ENCODE data around the gene UBR4.
"Not testable (repeated sequence)": the region's sequence is repeated elsewhere in the genome, so short reads cannot be mapped to it uniquely, and the experiment has no call there.

The UBR4 gene

DNA sequence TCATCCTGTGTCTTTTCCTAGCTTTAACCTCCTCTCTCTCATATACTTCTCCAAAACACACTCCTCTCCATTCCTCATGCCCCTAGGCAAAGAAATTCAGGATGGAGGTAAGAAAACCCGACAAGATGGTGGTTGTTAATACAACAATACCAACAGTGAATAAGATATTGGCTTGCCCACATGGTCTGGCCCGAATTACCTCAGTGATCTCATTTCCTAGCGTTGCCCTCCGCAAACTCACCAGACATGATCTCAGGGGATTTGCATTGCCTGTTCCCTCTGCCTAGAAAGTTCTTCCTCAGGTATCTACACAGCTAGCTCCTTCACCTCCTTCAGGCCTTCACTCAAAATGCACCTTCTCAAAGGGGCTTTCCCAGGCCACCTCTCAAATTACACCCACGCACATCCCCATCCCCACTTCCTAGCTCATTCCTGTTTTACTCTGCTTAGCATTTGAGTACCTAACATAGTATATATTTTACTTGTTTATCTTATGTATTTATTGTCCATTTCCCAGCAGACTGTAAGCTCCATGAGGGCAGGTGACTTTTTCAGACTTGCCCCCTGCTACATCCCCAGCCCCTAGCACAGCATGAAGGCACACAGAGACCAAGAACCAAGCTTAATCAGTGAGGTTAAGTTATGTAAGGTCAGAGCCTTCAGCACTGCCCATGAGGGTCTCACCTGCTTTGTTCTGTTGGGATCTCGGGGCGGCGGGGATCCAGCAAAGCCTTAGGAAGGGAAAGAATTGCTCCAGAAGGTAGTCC, 10.2 kb upstream of the UBR4 start:
- no peak for DNase-seq (ENCODE audit: low spot score)

DNA sequence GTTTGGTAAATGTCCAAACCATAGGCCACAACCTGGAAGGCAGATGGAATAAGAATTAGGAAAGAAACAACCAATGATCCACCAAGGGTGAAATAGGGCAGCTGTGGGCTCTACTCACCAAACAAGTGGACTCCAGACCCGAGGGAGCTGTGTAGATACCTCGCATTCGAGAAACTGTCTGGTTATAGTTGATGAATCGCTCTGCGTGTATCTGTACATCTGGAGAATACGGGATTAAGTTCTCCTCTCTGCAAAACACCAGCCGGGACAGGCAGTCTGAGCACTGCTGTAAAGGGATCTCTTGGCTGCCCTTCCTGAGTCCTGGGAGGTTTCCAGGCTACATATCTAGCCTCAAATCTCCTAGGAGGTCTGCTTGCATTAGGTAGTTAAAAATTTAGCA, 9.4 kb upstream of the UBR4 start:
- no peak for DNase-seq (ENCODE audit: low spot score)

DNA sequence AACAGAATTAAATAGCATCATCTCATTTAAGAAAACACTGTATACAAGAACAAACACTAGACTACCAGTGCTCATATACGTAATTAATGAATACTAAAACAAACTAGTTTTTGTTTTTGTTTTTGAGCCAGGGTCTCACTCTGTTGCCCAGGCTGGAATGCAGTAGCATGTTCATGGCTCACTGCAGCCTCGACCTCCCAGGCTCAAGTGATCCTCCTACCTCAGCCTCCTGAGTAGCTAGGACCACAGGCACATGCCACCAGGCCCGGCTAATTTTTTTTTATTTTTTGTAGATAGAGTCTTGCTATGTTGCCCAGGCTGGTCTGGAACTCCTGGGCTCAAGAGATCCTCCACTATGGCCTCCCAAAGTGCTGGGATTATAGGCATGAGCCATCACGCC, 6.5 kb upstream of the UBR4 start:
- not testable (repeated sequence) for DNase-seq (ENCODE audit: low spot score)

DNA sequence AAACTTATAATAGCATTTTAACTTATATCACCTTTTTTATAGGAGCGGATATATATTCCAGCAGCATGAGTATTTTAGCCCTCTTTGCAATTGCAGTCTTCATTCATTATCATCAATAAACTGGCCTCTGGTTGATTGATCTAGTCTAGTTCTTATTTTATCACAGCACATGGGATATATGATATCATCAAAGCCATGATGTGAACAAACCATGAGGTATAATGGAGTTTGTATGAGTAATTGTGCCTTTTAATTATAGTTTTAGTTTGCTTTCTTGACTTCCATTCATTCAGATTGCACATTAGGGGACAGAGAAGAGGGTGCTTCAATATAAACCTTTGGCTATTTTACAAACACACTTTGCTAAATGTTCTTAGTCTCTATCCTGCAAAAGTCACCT, 3.5 kb upstream of the UBR4 start:
- no peak for DNase-seq (ENCODE audit: low spot score)

DNA sequence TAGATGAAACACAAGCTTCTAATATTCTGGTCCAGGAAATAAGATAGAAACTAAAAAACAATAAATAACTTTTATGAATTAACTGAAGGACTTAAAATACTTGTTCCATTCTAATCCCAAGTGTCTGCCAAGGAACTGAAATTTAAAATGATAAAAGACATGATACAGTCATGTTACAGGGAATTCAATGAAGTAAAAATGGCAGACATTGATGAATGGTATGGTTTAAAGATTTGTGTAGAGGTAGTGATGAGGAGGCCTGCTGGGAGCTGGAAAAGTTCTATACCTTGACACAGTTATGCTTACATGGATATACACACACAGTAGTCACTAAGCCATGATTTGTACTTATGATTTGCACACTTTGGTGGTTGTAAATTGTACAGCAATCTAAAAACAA, 2.1 kb upstream of the UBR4 start:
- DNase-seq (ENCODE audit: low spot score): no peak

DNA sequence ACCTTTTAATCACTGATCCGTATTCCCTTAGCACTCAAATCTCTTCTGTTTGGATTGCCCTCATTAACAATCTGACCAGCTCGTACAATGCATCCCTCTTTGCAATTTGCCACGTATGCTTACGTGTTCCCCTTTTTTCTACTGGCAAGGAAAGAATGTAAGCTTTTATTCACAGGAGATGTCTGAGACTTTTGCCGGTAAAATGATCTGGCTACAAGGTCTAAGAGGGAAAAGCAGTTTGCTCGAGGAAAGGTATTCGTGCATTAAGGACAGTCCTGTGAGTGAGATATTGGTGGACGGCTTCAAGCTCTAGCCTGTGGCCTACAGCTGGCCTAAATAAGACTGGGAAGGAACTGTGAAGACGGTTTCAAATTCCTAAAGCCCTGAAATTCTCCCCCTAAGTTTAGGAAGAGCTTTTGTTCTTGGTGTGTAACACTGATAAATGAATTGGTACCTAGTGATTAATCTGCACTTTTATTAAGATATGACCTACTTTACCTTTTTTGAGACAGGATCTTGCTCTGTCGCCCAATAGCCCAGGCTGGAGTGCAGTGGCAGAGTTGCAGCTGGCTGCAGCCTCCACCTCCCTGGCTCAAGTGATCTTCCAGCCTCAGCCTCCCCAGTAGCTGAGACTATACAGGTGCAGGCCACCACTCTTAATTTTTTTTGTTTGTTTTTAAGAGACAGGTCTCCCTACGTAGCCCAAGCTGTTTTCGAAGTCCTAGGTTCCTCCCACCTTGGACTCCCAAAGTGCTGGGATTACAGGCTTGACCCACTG, 895 bp upstream of the UBR4 start:
- no peak for DNase-seq (ENCODE audit: low spot score)

DNA sequence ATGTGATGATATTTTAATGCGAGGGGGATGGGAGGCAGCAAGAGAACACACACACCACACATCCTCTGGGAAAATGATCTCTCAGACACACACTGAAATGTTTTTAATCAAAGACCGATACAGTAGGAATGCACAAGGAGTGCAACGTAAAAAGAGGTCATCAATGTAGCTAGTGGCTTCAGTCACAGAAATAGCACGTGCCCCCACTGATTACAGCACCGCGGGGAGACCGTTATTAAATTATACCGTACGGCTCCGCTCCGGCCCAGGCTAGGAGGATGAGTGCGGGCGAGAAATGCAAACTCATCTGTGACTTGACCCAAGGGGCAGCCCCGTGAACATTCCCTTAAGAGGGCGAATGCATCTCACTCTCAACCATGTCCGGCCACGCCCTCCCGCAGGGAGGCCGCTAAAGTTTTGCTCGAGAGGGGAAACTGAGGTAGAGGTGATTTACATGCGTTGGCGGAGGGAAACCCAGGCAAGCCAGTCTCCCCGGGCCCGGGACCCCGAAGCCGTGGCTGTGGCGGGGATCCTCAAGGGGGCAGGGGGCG, 552 bp downstream of the UBR4 start:
- DNase-seq (ENCODE audit: low spot score): no peak

DNA sequence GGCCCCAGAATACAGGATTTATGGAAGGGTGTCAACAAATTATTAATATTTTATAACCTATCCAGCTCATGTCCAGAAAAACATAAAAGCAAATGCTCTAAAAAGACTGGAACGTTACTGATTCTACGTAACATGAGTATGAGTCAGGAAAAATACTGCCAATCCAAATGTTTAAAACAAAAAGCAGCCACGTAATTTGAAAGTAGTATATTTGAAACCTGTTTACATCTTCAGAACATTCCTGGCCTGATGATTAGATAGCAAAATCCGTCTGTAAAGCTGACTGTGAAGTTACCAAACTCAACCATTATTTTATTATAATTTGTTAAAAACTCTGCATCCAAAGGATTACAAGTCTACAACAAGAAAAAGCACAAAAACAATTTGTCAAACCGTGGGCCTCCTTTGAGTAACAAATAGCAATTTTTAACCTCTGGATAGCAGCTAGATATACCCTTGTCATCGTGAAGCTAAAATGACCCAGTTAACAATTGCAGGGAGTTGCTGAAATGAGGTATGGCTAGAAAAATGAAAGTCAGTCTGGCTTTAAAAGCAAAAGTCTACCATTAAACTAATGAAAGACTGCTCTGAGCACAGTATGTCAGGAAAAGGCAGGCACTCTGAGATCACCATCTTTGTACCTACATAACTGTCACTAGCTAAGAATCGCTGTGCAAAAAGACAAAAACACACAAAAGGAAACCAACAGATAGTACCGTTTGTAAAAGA, 1.2 kb downstream of the UBR4 start:
- DNase-seq (ENCODE audit: low spot score): no peak

DNA sequence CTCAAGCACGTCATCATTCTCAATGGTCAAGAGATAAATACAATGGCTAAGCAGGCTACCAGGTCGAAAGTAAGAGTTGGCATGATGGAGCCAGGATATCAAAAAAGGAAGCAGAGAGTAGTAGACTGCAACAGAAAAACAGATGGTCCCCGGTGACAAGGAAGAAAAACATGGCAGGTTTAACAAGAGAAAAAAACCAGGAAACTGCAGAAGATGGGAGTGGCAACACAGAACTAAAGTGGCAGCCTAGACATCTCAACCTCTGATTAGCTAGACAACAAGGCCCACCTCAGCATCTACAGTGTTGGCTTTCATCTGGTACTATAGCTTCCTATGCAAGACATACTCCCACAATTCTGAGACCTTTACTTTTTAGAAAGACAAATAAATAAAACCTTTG, 3.1 kb downstream of the UBR4 start:
- no peak for DNase-seq (ENCODE audit: low spot score)

DNA sequence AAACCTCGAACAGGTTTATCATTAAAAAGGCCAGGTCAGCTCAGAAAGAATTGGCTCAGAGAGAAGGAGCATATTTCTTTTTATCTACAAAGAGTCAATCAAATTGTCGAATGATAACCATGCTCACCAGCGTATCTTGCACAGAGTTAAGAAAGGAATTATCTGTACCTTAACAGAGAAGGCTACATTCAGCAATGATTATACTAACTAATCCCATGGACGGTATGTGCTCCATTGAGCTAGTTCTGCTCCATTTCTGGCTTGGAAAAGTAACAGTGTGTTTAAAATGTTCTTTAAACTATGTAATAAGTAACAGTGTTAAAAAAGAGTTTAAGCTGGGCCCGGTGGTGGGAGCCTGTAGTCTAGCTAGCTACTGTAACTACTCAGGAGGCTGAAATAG, 4.2 kb downstream of the UBR4 start:
- DNase-seq (ENCODE audit: low spot score): no peak

DNA sequence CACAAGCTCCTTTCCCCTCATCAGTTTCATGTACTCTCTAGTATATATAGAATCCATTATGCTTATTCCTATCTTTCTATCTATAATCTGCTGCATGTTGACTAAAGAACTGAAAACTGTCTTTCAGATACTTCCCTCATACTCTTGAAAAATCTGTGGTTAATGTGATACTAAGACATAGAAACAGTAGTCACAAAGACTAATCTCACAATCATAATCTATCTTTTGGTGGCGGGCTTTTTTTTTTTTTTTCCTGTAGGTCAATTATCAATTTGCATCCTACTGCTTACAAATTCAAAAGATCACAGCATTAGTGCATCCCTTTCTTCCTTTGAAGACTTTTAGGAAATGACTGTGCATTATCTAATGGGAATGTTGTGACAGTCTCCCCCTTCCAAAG, 4.7 kb downstream of the UBR4 start:
- no peak for DNase-seq (ENCODE audit: low spot score)

DNA sequence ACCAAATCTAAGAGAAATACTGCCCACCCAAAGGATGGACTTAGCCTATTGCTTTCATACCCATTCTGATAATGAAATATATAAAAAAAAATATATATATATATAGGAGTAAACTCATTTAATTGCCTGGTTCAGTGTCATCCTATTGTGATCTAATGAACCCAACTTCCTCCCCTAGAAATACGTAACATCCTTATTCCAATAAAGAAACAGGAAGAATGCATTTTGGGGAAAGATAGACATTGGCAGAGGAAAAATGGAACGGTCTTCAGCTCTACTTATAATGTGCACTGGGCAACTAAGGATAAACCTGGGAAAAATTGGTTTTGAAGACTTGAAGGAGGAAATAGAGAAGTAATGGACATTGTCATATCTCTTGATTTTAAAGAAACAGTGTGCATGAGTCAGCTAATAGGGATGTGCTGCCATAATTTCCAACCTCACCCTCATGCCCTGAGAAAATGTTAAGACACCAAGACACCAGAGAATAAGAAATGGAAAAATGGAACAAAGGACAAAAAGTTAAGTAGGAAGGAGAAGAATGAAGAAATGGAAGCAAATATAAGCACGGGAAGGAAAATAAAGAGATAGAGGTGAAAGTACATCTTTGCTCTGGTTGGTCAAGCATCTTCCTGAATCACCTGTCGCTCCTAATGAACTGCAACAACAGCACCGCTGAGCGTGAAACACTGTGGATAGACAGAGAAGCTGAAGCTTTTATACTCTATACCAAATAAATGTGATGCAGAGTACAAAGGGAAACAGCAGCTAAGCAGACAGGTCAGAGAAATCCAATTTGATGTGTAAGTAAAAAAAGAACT, 5.4 kb downstream of the UBR4 start:
- DNase-seq (ENCODE audit: low spot score): no peak

DNA sequence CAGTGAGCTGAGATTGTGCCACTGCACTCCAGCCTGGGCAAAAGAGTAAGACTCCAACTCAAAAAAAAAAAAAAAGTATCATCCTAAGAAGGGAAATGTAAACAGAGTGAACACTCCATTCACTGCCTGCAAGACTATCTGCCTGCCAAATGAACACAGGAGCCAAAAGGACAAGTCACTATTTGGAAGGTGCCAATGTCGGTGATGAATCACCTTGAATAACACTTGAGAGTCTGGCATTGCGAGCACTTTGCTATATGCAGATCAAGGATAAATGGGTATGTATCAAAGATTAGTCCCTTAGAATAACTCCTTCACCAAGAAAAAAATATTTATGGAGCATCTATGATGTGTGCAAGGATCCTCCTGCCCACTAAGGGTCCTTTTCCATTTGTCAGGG, 6.6 kb downstream of the UBR4 start:
- DNase-seq (ENCODE audit: low spot score): no peak

DNA sequence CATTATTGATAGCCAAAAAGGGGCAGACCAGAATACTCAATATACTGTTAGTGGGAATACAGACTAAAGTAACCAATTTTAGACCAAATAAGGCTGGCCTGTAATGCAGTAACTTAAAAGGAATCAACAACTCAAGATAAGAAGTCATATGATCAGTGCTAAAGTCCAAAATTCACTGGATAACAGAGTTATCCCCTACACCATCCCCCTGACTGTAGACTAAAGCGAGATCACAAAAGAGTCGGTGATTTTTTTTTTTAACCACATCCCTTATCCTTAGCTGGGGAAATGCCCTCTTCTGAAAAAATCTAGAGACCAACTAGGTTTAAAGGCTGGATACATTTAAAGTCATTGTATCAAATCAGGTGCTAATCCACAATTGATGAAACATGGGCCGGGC, 7.7 kb downstream of the UBR4 start:
- no peak for DNase-seq (ENCODE audit: low spot score)

DNA sequence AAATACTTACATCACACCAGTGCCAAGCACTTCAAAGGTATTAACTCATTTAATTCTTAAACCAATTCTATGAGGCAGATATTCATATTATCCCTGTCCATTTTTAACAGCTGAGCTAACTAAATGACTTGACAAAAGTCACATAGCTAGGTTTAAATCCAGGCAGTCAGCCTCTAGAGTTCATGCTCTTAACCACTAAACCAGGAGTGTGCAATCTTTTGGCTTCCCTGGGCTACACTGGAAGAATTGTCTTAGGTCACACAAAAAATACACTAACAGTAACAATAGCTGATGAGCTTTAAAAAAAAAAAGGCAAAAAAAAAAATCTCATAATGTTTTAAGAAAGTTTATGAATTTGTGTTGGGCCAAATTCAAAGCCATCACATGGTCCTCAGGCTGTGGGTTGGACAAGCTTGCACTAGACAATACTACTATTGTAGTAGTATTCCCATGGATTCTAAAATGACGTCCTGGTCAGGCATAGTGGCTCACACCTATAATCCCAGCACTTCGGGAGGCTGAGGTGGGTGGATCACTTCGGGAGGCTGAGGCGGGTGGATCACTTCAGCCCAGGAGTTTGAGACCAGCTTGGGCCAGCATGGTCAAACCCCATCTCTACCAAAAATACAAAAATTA, 10.0 kb downstream of the UBR4 start:
- no peak for DNase-seq (ENCODE audit: low spot score)

DNA sequence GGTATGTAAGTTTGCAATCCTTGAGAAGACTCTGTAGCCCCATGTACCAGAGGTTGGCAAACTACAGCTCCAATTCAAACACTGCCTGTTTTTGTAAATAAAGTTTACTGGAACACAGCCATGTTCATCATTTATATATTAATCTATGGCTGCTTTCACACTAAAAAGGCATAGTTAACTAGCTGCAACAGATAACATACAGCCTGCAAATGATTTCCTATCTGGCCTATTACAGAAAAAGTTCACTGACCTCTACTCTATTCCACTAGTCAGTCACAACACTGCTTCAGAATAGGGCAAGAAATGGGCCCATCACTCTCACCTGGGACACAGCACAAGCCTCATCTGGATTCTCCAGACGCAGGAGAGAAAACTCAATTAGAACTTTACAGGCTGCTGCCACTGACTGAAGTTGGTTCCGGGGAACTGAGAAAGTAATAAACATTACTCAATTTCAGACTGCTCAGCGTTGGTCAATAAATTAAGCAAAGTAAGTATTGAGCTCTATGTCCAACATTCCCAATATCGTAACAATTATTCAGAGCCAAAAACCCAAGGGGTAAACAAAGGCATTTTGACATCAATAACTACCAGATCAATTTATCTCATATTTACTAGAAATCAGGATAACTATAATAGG, 10.6 kb downstream of the UBR4 start:
- DNase-seq (ENCODE audit: low spot score): no peak

DNA sequence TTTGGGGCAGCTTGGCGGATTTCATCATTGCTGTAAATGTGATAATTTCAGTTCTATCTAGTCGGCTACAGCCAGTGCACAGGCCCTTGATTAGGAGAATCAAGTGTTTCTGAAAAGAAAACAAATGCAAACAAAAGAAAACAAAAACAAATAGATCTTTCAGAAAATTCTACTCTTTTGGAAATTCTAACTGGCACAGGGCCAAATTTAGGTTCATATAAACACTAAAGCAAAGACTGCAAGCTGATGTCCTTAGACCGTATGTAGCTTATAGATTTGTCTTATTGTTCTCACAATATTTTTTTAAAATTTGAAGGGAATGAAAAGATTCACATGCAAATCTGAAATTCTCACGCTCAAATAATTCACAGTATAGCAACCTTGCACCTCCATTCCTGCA, 11.2 kb downstream of the UBR4 start:
- no peak for DNase-seq (ENCODE audit: low spot score)

DNA sequence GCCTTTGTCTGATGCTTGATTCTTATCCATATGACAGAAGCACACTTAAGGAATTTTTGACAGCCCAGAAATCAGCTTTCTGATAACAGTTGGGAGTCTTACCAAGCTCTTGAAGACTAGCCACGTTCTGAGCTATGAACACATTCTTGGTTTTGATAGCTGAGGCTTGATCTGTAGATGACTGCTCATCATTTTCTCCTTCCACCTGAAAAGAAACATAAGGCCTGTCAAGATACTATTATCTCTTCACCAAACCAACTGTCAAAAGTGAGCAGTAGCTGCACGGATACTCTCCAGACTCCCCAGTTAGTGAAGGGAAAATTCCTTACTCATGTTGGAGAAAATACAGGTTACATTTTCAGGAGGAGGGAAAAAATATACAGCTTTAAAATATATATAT, 12.2 kb downstream of the UBR4 start:
- DNase-seq (ENCODE audit: low spot score): no peak

DNA sequence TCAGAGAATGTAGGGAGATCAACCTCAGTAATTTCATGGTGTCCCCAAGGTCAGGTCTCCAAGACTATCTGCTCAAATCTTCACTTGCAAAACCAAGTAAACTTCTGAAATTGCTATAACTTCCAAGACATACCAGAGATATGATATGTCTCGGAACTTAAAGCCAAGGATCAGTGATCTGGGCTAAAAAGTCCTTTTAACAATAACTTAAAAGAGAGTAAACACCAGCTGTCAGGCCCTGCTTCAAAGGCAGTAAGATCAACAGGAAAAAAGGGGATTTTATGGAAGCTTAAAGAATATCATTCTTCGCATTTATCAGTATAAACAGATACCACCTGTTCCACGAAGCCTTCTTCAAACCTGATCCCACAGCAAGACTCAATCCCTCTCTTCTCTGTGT, 13.7 kb downstream of the UBR4 start:
- DNase-seq (ENCODE audit: low spot score): no peak

DNA sequence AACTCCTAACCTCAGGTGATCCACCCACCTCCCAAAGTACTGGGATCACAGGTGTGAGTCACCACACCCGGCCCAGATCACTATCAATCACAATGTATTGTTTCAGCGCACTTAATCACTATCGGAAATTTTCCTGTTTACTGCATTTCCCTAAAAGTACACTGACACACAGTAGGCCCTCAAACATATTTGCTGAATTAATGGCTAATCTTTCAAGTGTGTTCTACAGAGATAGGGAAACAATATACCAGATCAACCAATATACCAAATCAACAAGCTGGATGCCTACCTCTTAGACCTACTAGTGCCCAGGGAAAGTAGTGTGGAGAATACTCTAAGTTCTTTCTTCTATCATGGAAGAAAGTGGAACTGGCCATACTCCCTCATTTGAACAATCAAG, 17.1 kb downstream of the UBR4 start:
- DNase-seq (ENCODE audit: low spot score): no peak

DNA sequence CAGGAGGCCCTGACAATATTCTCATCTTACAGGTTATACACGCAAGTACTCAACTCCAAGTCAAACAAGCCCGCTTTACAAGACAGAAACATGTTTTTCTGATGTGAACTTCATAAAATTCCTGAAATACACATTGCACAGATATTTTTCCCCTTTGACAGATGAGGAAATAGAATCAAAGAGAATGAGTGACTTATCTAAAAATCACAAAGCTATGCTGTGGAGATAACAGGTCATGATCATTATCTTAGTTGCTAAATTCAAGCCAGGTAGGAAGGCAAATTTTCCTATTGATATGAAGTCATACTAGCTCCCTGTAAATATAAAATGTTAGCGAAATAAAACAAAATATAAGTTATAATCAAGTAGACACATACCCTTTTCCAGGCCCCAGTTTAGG, 18.3 kb downstream of the UBR4 start:
- no peak for DNase-seq (ENCODE audit: low spot score)
